Spleen (tissue), 11 donors: ENCODE data around the gene CRB1. TPM values are rescaled to one million over a fixed set of nuclear protein-coding genes. Genes with fewer than 3 reads are reported as not detected.

ENCODE experiments used
- DNase-seq: peaks from one replicate; pipeline ENCODE4 v3.0.0-alpha.2; 2020
- H3K27ac ChIP-seq, 8 donors: fragments of 200-600 bp; sonication (generic) in 7 of 8; 1 replicate in 4 of 8; 2 replicates in 4 of 8; pipeline versions ENCODE4 v1.5.0 to v1.8.0; 2016 to 2021; ENCODE audit warnings: inconsistent platforms in 4 of 8, mild to moderate bottlenecking in 4 of 8, moderate library complexity in 1 of 8
- H3K27me3 ChIP-seq, 7 donors: fragments of 200-600 bp; sonication (generic) in 6 of 7; replicated peaks in 1 of 7; 1 replicate in 4 of 7; 2 replicates in 3 of 7; pipeline versions ENCODE4 v1.5.0 to v1.8.0; 2016 to 2021; ENCODE audit warnings: inconsistent platforms in 3 of 7, mild to moderate bottlenecking in 1 of 7
- H3K36me3 ChIP-seq, 6 donors: fragments of 200-600 bp; sonication (generic) in 5 of 6; 1 replicate in 4 of 6; 2 replicates in 2 of 6; pipeline versions ENCODE4 v1.5.0 to v1.8.0; 2016 to 2021; ENCODE audit warnings: inconsistent platforms in 2 of 6
- H3K4me1 ChIP-seq, 6 donors: fragments of 200-600 bp; sonication (generic) in 5 of 6; 1 replicate in 3 of 6; 2 replicates in 3 of 6; pipeline versions ENCODE4 v1.5.0 to v1.8.0; 2016 to 2021; ENCODE audit warnings: inconsistent platforms in 3 of 6
- H3K4me3 ChIP-seq, 8 donors: fragments of 200-600 bp; sonication (generic) in 7 of 8; 1 replicate in 4 of 8; 2 replicates in 4 of 8; pipeline versions ENCODE4 v1.5.0 to v1.8.0; 2016 to 2021; ENCODE audit warnings: inconsistent platforms in 4 of 8, mild to moderate bottlenecking in 4 of 8, moderate library complexity in 2 of 8
- H3K9me3 ChIP-seq, 8 donors: fragments of 200-600 bp; sonication (generic) in 7 of 8; 1 replicate in 4 of 8; 2 replicates in 4 of 8; pipeline versions ENCODE4 v1.5.0 to v1.8.0; 2016 to 2021; ENCODE audit warnings: inconsistent platforms in 4 of 8
- POLR2A ChIP-seq, 3 donors: fragments of 450-650 bp; IDR thresholded peaks; one replicate each; pipeline ENCODE4 v1.5.1; 2017; ENCODE audit warnings: antibody characterized with exemption in 3 of 3, mild to moderate bottlenecking in 1 of 3
- POLR2AphosphoS5 ChIP-seq, 3 donors: sonication (generic); formaldehyde crosslinking; IDR thresholded peaks; one replicate each; pipeline ENCODE4 v1.5.1; 2017; ENCODE audit warnings: antibody characterized with exemption in 3 of 3
- WGBS, 5 donors: extraction: QIAGEN DNeasy Blood & Tissue Kit in 3 of 5; methylation state at CpG; one replicate each; pipeline versions ENCODE4 v1.1.5 to v1.1.7; 2013 to 2018; 5-methylcytosine and 5-hydroxymethylcytosine counted together
- intact Hi-C: fragments of 100-400 bp; cut with DNase I; formaldehyde crosslinking; loops from one replicate; pipeline ENCODE4 v1.15.0; 2023; ENCODE audit warnings: low total_unique reads
- polyA plus RNA-seq, 3 donors: library from polyadenylated mRNA; stranded (reverse); fragments of 200-250 nt; gene quantifications; one replicate each; pipeline ENCODE4 v1.2.1, GENCODE V29; 2013
- total RNA-seq, 7 donors: library from RNA; depleted of rRNA in 3 of 7; stranded (reverse); fragments of >200 nt in 3 of 7; fragmentation: NEBNext Ultra II Directional in 4 of 7; extraction: Animal tissue kit (Norgen Biotek cat#: 25700) in 4 of 7; gene quantifications; one replicate each; pipeline versions ENCODE4 v1.1.0 to v1.2.1, GENCODE V29; 2016 to 2021
- TF ChIP-seq, protein P1 (sequence below), 11 experiments: fragments of 200-600 bp in 7 of 11; fragments of 450-650 bp in 4 of 11; sonication (generic) in 4 of 11; IDR thresholded peaks in 8 of 11; conservative IDR thresholded peaks in 3 of 11; 1 replicate in 7 of 11; 2 replicates in 4 of 11; pipeline versions ENCODE4 v1.4.0 to v1.8.0; 2016 to 2021; ENCODE audit warnings: antibody characterized with exemption in 11 of 11, inconsistent platforms in 4 of 11, mild to moderate bottlenecking in 1 of 11
- donor health status: healthy with polysubstance abuse.
- donor health status: DM: no; HTN: no; CAD: no; lungs with moderate emphysema.
- donor health status: DM: no; HTN: no; CAD: no.
- donor health status: Bipolar disorder and iron deficiency.
- donor health status: healthy.
- donor health status: DM: no; HTN: no; CAD: no.
- donor health status: DM: yes; HTN: yes; CAD: no.

CRB1 gene
- total and polyA plus RNA-seq, 10 donors: 0.05 to 0.49 (median 0.20) TPM; not detected in 1

- TF ChIP-seq, protein P1, sequence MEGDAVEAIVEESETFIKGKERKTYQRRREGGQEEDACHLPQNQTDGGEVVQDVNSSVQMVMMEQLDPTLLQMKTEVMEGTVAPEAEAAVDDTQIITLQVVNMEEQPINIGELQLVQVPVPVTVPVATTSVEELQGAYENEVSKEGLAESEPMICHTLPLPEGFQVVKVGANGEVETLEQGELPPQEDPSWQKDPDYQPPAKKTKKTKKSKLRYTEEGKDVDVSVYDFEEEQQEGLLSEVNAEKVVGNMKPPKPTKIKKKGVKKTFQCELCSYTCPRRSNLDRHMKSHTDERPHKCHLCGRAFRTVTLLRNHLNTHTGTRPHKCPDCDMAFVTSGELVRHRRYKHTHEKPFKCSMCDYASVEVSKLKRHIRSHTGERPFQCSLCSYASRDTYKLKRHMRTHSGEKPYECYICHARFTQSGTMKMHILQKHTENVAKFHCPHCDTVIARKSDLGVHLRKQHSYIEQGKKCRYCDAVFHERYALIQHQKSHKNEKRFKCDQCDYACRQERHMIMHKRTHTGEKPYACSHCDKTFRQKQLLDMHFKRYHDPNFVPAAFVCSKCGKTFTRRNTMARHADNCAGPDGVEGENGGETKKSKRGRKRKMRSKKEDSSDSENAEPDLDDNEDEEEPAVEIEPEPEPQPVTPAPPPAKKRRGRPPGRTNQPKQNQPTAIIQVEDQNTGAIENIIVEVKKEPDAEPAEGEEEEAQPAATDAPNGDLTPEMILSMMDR (IDR thresholded peaks at IDR 0.05 in 8 of 11, conservative IDR thresholded peaks at IDR 0.05 in 3 of 11): no peak
- TF ChIP-seq POLR2AphosphoS5 (IDR thresholded peaks at IDR 0.05) (no peak), POLR2A (IDR thresholded peaks at IDR 0.05) (no peak)
- DNase-seq: no peak
- no peaks in the 10 kb centered on the region for H3K36me3 ChIP-seq
- no peak overlapping the region for H3K4me3 ChIP-seq
- intact Hi-C loops: no loop called here
- WGBS, 5 donors: 29 to 46% (median 37%) methylated on average over 7 of the region's 7 CpGs
- H3K27ac ChIP-seq: no peak overlapping the region
- no peaks in the 10 kb centered on the region for H3K27me3 ChIP-seq
- H3K9me3 ChIP-seq: no peaks in the 10 kb centered on the region
- peaks cover 0 to 6% (median 5%) of the 10 kb centered on the region in 6 donors for H3K4me1 ChIP-seq
Observed at GRCh38 chr1:197469620-197470210, 201.7 kb downstream of the CRB1 start.

- WGBS, 5 donors: 76 to 98% (median 86%) methylated on average over 1 of the region's 1 CpG
- Histone ChIP-seq H3K4me1 (peaks cover 0 to 6% (median 5%) of the 10 kb centered on the region in 6 donors), H3K9me3 (no peaks in the 10 kb centered on the region), H3K36me3 (no peaks in the 10 kb centered on the region), H3K27ac (no peak overlapping the region), H3K27me3 (no peaks in the 10 kb centered on the region), H3K4me3 (no peak overlapping the region)
- no peak for DNase-seq
- intact Hi-C loops: no loop called here
- TF ChIP-seq POLR2AphosphoS5 (IDR thresholded peaks at IDR 0.05): no peak
- TF ChIP-seq POLR2A (IDR thresholded peaks at IDR 0.05): no peak
- TF ChIP-seq, protein P1 (IDR thresholded peaks at IDR 0.05 in 8 of 11, conservative IDR thresholded peaks at IDR 0.05 in 3 of 11): no peak
Observed at GRCh38 chr1:197470330-197470729, 202.3 kb downstream of the CRB1 start.

- WGBS, 5 donors: 65 to 81% (median 74%) methylated on average over 9 of the region's 9 CpGs
- TF ChIP-seq, protein P1 (IDR thresholded peaks at IDR 0.05 in 8 of 11, conservative IDR thresholded peaks at IDR 0.05 in 3 of 11): no peak
- TF ChIP-seq POLR2AphosphoS5 (IDR thresholded peaks at IDR 0.05) (no peak), POLR2A (IDR thresholded peaks at IDR 0.05) (no peak)
- no peak for DNase-seq
Observed at GRCh38 chr1:197471248-197471985, 203.4 kb downstream of the CRB1 start.

DNA sequence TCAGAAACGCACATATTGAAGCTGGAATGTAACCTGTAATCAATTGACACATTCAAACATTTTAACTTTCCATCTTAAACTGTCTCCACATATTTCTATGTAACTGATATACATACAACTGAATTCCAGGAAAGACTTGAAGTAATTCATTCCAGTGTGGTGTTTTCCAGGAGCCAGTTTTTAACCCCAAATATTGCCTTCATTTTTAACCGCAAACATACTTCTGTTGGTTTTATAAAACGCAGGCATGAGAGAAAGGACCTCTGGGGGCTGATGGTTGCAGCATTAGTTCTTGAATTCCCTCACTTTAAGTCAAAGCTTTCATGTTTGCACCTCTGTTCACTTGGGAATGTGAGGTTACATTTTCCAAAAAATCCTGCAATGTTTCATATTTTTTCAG is 204.1 kb downstream of the CRB1 start:
- no peak for DNase-seq
- no peak overlapping the region for H3K27ac ChIP-seq
- TF ChIP-seq POLR2A (IDR thresholded peaks at IDR 0.05) (no peak), POLR2AphosphoS5 (IDR thresholded peaks at IDR 0.05) (no peak)
- TF ChIP-seq, protein P1 (IDR thresholded peaks at IDR 0.05 in 8 of 11, conservative IDR thresholded peaks at IDR 0.05 in 3 of 11): no peak
- 86 to 92% (median 89%) methylated on average over 3 of the region's 3 CpGs for WGBS, 5 donors
- no peaks in the 10 kb centered on the region for H3K9me3 ChIP-seq
- H3K36me3 ChIP-seq: no peaks in the 10 kb centered on the region
- no peaks in the 10 kb centered on the region for H3K27me3 ChIP-seq
- H3K4me3 ChIP-seq: no peak overlapping the region
- intact Hi-C loops: no loop called here
- peaks cover 0 to 6% (median 5%) of the 10 kb centered on the region in 6 donors for H3K4me1 ChIP-seq

More at GRCh38 chr1:197471248-197471985, 203.4 kb downstream of the CRB1 start:
- no peak overlapping the region for H3K4me3 ChIP-seq
- H3K27ac ChIP-seq: no peak overlapping the region
- H3K4me1 ChIP-seq: peaks cover 0 to 6% (median 5%) of the 10 kb centered on the region in 6 donors
- intact Hi-C loops: no loop called here
- no peaks in the 10 kb centered on the region for H3K9me3 ChIP-seq
- no peaks in the 10 kb centered on the region for H3K36me3 ChIP-seq
- no peaks in the 10 kb centered on the region for H3K27me3 ChIP-seq
